A549 (cell line): ENCODE data around the gene HOXB5. TPM values are rescaled to one million over a fixed set of nuclear protein-coding genes. Genes with fewer than 3 reads are reported as not detected.
A peak's percentile ranks its signal among the peaks of the same experiment; 100 is the strongest.

Source experiments
- ATAC-seq, 2 experiments: fragments of 200-7000 bp in 1 of 2; fragments of >200 bp in 1 of 2; cut with Nextera tagmentation in 1 of 2; cut with Tn5 transposase in 1 of 2; 3 replicates each; pipeline versions ENCODE4 v1.8.0 to v1.9.1; 2018 to 2020; ENCODE audit warnings: mild to moderate bottlenecking in 1 of 2, moderate library complexity in 1 of 2
- CTCF ChIA-PET: fragments of 300-600 bp; sonication (Branson Sonifier 250); formaldehyde crosslinking; extraction: SDS; loops from one replicate; lab custom pipeline; 2021; ENCODE audit warnings: antibody characterized with exemption, inconsistent platforms; lab: Yijun Ruan, JAX
- POLR2A ChIA-PET: fragments of 350-600 bp; formaldehyde crosslinking; extraction: SDS; loops from one replicate; lab custom pipeline; 2021; ENCODE audit warnings: antibody characterized with exemption, inconsistent platforms; lab: Yijun Ruan, JAX
- DNase-seq, 2 experiments: peaks; one replicate each; pipeline versions ENCODE4 v3.0.0 to v3.0.0-alpha.2; 2011 to 2016; ENCODE audit warnings: low read depth in 1 of 2, low spot score in 1 of 2
- FAIRE-seq: peaks from 2 replicates; lab custom pipeline; 2011; peaks lifted over from hg19 to GRCh38; lab: Jason Lieb, UNC
- H3K27ac ChIP-seq, 2 experiments: fragments of >200 bp; sonication (Bioruptor Twin); formaldehyde crosslinking; 3 replicates each; pipeline ENCODE4 v1.5.1; 2016 to 2017
- H3K4me1 ChIP-seq: fragments of >200 bp; sonication (Bioruptor Twin); formaldehyde crosslinking; 3 replicates; pipeline ENCODE4 v1.6.1; 2016
- H3K4me2 ChIP-seq: fragments of >200 bp; sonication (Bioruptor Twin); formaldehyde crosslinking; 3 replicates; pipeline ENCODE4 v1.6.1; 2016
- H3K4me3 ChIP-seq: fragments of >200 bp; sonication (Bioruptor Twin); formaldehyde crosslinking; 3 replicates; pipeline ENCODE4 v1.5.1; 2016
- H3K9me3 ChIP-seq: fragments of >200 bp; sonication (Bioruptor Twin); formaldehyde crosslinking; 3 replicates; pipeline ENCODE4 v1.6.1; 2016
- BHLHE40 ChIP-seq: IDR thresholded peaks from 2 replicates; pipeline ENCODE4 v1.6.1; 2012; ENCODE audit warnings: low read depth, low read length, inconsistent platforms
- CBX8 ChIP-seq: fragments of 200-600 bp; sonication (generic); IDR thresholded peaks from 2 replicates; pipeline ENCODE4 v1.6.1; 2016
- CEBPB ChIP-seq, 2 experiments: fragments of >200 bp in 1 of 2; sonication (Bioruptor Twin) in 1 of 2; formaldehyde crosslinking in 1 of 2; IDR thresholded peaks; 2 replicates each; pipeline ENCODE4 v1.6.1; 2012 to 2016
- CHD2 ChIP-seq: fragments of 150-350 bp; IDR thresholded peaks from 2 replicates; pipeline ENCODE4 v1.6.1; 2014; ENCODE audit warnings: low read length; ENCODE audit not compliant: partially characterized antibody
- EP300 ChIP-seq, 2 experiments: fragments of >200 bp; sonication (Bioruptor Twin); formaldehyde crosslinking; IDR thresholded peaks; 2 replicates in 1 of 2; 3 replicates in 1 of 2; pipeline ENCODE4 v1.6.1; 2016 to 2017
- FOSB ChIP-seq: fragments of 250-450 bp; sonication (Bioruptor Pico); IDR thresholded peaks from 2 replicates; pipeline ENCODE4 v1.5.0; 2020; ENCODE audit warnings: mild to moderate bottlenecking, moderate library complexity
- FOXS1 ChIP-seq: fragments of 250-450 bp; sonication (Bioruptor Pico); IDR thresholded peaks from 2 replicates; pipeline ENCODE4 v1.5.0; 2020; ENCODE audit warnings: mild to moderate bottlenecking, moderate library complexity
- HDAC2 ChIP-seq: fragments of 200-600 bp; sonication (generic); IDR thresholded peaks from 2 replicates; pipeline ENCODE4 v1.6.1; 2016
- HEYL ChIP-seq: fragments of 250-450 bp; sonication (Bioruptor Pico); IDR thresholded peaks from 2 replicates; pipeline ENCODE4 v1.8.0; 2021; ENCODE audit warnings: mild to moderate bottlenecking, moderate library complexity
- HOXA7 ChIP-seq: fragments of 250-450 bp; sonication (Bioruptor Pico); IDR thresholded peaks from 2 replicates; pipeline ENCODE4 v1.5.0; 2020; ENCODE audit warnings: mild to moderate bottlenecking, moderate library complexity
- HOXB5 ChIP-seq: fragments of 250-450 bp; sonication (Bioruptor Pico); IDR thresholded peaks from 2 replicates; pipeline ENCODE4 v1.5.0; 2020; ENCODE audit warnings: mild to moderate bottlenecking, moderate library complexity
- JUN ChIP-seq, 2 experiments: fragments of >200 bp; sonication (Bioruptor Twin); formaldehyde crosslinking; IDR thresholded peaks; 2 replicates in 1 of 2; 3 replicates in 1 of 2; pipeline ENCODE4 v1.6.1; 2016 to 2017
- KDM5A ChIP-seq: fragments of 200-600 bp; sonication (generic); IDR thresholded peaks from 2 replicates; pipeline ENCODE4 v1.6.1; 2016; ENCODE audit warnings: antibody characterized with exemption, mild to moderate bottlenecking
- MAFK ChIP-seq: fragments of 450-650 bp; IDR thresholded peaks from 2 replicates; pipeline ENCODE4 v1.6.1; 2014; ENCODE audit not compliant: partially characterized antibody
- NPAS2 ChIP-seq: fragments of 250-450 bp; sonication (Bioruptor Pico); IDR thresholded peaks from 2 replicates; pipeline ENCODE4 v1.8.0; 2022; ENCODE audit warnings: mild to moderate bottlenecking, moderate library complexity, borderline replicate concordance
- PHF8 ChIP-seq: fragments of 200-600 bp; sonication (generic); IDR thresholded peaks from 2 replicates; pipeline ENCODE4 v1.6.1; 2016; ENCODE audit warnings: low read depth, mild to moderate bottlenecking, antibody characterized with exemption, moderate library complexity, borderline replicate concordance
- POLR2AphosphoS2 ChIP-seq: conservative IDR thresholded peaks from 2 replicates; pipeline ENCODE4 v1.6.1; 2012; ENCODE audit warnings: low read length, improper control_type of control experiment, inconsistent platforms
- RARB ChIP-seq: fragments of 250-450 bp; sonication (Bioruptor Pico); IDR thresholded peaks from 2 replicates; pipeline ENCODE4 v1.8.0; 2021; ENCODE audit warnings: mild to moderate bottlenecking, moderate library complexity
- RCOR1 ChIP-seq: fragments of 150-350 bp; IDR thresholded peaks from 2 replicates; pipeline ENCODE4 v1.6.1; 2014; ENCODE audit warnings: antibody characterized with exemption, low read length, low read depth
- TFCP2L1 ChIP-seq: fragments of 250-450 bp; sonication (Bioruptor Pico); IDR thresholded peaks from 2 replicates; pipeline ENCODE4 v1.5.0; 2021; ENCODE audit warnings: mild to moderate bottlenecking
- ZC3H11A ChIP-seq: fragments of 450-650 bp; IDR thresholded peaks from 2 replicates; pipeline ENCODE4 v1.6.1; 2014; ENCODE audit warnings: antibody characterized with exemption, mild to moderate bottlenecking
- ZNF302 ChIP-seq: fragments of 250-450 bp; sonication (Bioruptor Pico); IDR thresholded peaks from 2 replicates; pipeline ENCODE4 v1.9.0; 2021; ENCODE audit warnings: inconsistent platforms, mild to moderate bottlenecking, moderate library complexity
- WGBS: methylation state at CpG from one replicate; pipeline ENCODE4 v1.1.6; 2017; ENCODE audit errors: missing lambda C conversion rate; 5-methylcytosine and 5-hydroxymethylcytosine counted together
- polyA plus RNA-seq, 4 experiments: library from polyadenylated mRNA; depleted of rRNA in 3 of 4; stranded (reverse); fragments of >200 nt; fragmentation: RNase III in 1 of 4; extraction: RNeasy Plus Mini Kit Qiagen cat#74134 plus additional on column Dnase treatment in 1 of 4; gene quantifications; 2 replicates in 3 of 4; 3 replicates in 1 of 4; pipeline ENCODE4 v1.2.3, GENCODE V29; 2011 to 2017
- TF ChIP-seq, protein P1 (sequence below): fragments of 250-450 bp; sonication (Bioruptor Pico); IDR thresholded peaks from 2 replicates; pipeline ENCODE4 v1.5.0; 2021; ENCODE audit warnings: mild to moderate bottlenecking, moderate library complexity, borderline replicate concordance
- TF ChIP-seq, protein P2 (sequence below): fragments of 200-600 bp; sonication (generic); IDR thresholded peaks from 2 replicates; pipeline ENCODE4 v1.6.1; 2016; ENCODE audit warnings: antibody characterized with exemption, mild to moderate bottlenecking, moderate library complexity
- TF ChIP-seq, protein P3 (sequence below): fragments of 250-450 bp; sonication (Bioruptor Pico); IDR thresholded peaks from 2 replicates; pipeline ENCODE4 v1.5.0; 2020; ENCODE audit warnings: low read depth, mild to moderate bottlenecking, moderate library complexity
- TF ChIP-seq, protein P4 (sequence below): fragments of >200 bp; sonication (Bioruptor Twin); formaldehyde crosslinking; IDR thresholded peaks from 2 replicates; pipeline ENCODE4 v1.6.1; 2016
- TF ChIP-seq, protein P5 (sequence below): IDR thresholded peaks from 2 replicates; pipeline ENCODE4 v1.6.1; 2012; ENCODE audit warnings: low read depth, borderline replicate concordance

HOXB5 gene
- polyA plus RNA-seq, 2 of the 4 experiments (the other 2 are of a cell fraction) = 2.5 to 3.0 TPM

DNA sequence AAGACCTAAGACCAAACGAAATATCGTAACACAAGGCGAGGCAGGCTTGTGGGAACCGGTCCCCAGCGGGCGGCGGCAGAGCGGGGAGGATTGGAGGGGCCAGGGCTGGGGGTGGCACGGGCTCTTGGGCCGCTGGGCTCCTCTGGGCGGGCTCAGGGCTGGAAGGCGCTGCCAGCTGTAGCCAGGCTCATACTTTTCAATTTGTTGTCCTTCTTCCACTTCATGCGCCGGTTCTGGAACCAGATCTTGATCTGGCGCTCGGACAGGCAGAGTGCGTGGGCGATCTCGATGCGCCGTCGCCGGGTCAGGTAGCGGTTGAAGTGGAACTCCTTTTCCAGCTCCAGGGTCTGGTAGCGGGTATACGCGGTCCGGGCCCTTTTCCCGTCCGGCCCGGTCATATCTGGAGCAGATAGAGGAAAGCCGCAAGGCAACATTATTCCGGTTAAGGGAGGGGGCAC is 1.5 kb downstream of the HOXB5 start:
- 95% methylated on average over 33 of the region's 33 CpGs for WGBS

DNA sequence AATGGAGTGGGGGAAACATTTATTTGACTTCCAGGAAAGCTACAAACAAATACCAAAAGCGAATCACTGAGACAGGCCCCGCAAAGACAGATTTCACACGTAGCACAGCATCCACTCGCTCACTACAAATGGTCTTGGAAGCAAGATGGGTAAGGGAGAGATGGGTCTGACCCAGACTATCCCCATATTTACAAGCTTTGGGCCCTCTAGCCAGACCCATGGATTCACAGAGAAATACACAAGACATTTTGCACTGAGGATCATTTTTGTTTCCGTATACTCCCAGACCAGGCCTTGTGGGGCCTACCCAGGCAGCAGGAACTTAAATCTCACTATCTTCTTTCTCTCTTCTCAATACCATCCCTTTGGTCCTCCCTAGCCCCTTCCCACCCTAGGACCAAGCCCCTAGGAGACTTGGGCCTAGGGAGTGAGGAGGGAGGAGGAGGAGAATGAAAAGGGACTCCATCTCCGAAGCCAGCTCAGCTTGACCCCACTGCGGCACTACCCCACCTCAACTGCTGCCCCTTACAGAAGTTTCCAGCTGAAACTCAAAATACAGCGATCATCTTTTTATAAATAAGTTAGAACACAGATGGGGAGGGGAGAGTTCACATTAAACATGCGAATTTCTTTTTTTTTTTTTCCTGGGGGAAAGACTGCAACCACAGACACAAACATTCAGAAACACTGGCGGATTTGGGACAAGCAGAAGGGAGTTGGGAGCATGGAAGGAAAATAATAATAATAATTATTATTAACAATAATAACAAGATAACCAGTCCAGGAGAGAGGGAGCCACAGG is 2.1 kb downstream of the HOXB5 start:
- H3K27ac ChIP-seq = no peak overlapping the region
- ChIA-PET POLR2A (no interaction called here), CTCF (interaction anchor here (0.7 to 5.9 kb wide), 14 partner anchors 24 to 749 kb away, joined by 3 to 64 read pairs (median 4); no protein-coding TSS in a partner anchor)
- H3K4me3 ChIP-seq = no peak overlapping the region
- no peak overlapping the region for H3K4me2 ChIP-seq
- H3K4me1 ChIP-seq = peaks cover 16% of the 10 kb centered on the region
- no peak for ATAC-seq
- TF ChIP-seq RCOR1 (no peak), HOXB5 (CRISPR knock-in tag) (peak; percentile 43; the same call in 1 of the 2 replicates)
- no peak for FAIRE-seq
- DNase-seq = no peak
- 96% methylated on average over 10 of the region's 10 CpGs for WGBS
- no peaks in the 10 kb centered on the region for H3K9me3 ChIP-seq

More for the DNA sequence above, 1.5 kb downstream of the HOXB5 start:
- Histone ChIP-seq H3K4me2 (no peak overlapping the region), H3K27ac (no peak overlapping the region), H3K4me1 (peaks cover 13% of the 10 kb centered on the region), H3K4me3 (no peak overlapping the region), H3K9me3 (no peaks in the 10 kb centered on the region)
- ATAC-seq (no peak), DNase-seq (no peak), FAIRE-seq (no peak)
- TF ChIP-seq CBX8 (no peak), HEYL (CRISPR knock-in tag) (no peak), EP300 (IDR thresholded peaks at IDR 0.05) (no peak), PHF8 (no peak), NPAS2 (CRISPR knock-in tag) (no peak), HOXA7 (CRISPR knock-in tag) (no peak), ZNF302 (no peak), BHLHE40 (no peak), ZC3H11A (no peak), POLR2AphosphoS2 (no peak), MAFK (no peak), RCOR1 (no peak), JUN (IDR thresholded peaks at IDR 0.05) (no peak), RARB (CRISPR knock-in tag) (no peak)
- TF ChIP-seq, protein P1, sequence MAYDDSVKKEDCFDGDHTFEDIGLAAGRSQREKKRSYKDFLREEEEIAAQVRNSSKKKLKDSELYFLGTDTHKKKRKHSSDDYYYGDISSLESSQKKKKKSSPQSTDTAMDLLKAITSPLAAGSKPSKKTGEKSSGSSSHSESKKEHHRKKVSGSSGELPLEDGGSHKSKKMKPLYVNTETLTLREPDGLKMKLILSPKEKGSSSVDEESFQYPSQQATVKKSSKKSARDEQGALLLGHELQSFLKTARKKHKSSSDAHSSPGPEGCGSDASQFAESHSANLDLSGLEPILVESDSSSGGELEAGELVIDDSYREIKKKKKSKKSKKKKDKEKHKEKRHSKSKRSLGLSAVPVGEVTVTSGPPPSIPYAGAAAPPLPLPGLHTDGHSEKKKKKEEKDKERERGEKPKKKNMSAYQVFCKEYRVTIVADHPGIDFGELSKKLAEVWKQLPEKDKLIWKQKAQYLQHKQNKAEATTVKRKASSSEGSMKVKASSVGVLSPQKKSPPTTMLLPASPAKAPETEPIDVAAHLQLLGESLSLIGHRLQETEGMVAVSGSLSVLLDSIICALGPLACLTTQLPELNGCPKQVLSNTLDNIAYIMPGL (CRISPR knock-in tag) = no peak
- CTCF ChIA-PET = interaction anchor here (0.7 to 5.9 kb wide), 20 partner anchors 24 to 567 kb away, joined by 3 to 64 read pairs (median 7); no protein-coding TSS in a partner anchor
- POLR2A ChIA-PET = no interaction called here

DNA sequence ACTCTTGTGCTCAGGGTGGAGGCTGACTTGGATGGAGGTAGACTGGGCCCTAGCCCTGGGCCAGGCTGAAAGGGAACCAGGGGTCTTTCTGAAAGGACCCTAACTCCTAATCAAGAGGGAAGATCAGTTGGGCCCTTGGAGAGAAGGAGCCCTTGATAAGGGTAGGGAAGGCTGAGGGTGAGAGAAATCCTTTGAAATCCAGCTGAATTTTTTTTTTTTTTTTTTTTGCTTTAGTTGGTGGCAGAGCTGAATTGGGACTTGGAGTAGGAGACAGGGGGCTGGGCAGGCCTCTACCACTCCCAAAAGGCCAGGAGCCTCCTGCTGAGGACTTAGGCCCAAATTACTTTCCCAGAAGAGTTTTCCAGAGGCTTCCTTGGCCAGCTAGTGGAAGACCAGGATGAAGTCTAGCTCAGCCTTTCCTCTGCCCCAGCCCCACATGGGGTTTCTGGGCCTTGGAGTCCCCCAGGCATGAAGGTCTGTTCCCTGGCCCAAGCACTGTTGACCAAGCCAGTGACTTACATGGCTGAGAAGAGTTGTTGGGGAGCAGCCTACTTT is 2.9 kb downstream of the HOXB5 start:
- no peak for ATAC-seq
- TF ChIP-seq HEYL (CRISPR knock-in tag) (no peak), HOXA7 (CRISPR knock-in tag) (no peak), CEBPB (IDR thresholded peaks at IDR 0.05) (no peak), TFCP2L1 (no peak), KDM5A (no peak), CHD2 (no peak), HDAC2 (no peak), FOSB (CRISPR knock-in tag) (no peak), FOXS1 (no peak)
- TF ChIP-seq, protein P2, sequence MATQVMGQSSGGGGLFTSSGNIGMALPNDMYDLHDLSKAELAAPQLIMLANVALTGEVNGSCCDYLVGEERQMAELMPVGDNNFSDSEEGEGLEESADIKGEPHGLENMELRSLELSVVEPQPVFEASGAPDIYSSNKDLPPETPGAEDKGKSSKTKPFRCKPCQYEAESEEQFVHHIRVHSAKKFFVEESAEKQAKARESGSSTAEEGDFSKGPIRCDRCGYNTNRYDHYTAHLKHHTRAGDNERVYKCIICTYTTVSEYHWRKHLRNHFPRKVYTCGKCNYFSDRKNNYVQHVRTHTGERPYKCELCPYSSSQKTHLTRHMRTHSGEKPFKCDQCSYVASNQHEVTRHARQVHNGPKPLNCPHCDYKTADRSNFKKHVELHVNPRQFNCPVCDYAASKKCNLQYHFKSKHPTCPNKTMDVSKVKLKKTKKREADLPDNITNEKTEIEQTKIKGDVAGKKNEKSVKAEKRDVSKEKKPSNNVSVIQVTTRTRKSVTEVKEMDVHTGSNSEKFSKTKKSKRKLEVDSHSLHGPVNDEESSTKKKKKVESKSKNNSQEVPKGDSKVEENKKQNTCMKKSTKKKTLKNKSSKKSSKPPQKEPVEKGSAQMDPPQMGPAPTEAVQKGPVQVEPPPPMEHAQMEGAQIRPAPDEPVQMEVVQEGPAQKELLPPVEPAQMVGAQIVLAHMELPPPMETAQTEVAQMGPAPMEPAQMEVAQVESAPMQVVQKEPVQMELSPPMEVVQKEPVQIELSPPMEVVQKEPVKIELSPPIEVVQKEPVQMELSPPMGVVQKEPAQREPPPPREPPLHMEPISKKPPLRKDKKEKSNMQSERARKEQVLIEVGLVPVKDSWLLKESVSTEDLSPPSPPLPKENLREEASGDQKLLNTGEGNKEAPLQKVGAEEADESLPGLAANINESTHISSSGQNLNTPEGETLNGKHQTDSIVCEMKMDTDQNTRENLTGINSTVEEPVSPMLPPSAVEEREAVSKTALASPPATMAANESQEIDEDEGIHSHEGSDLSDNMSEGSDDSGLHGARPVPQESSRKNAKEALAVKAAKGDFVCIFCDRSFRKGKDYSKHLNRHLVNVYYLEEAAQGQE = no peak
- TF ChIP-seq, protein P3, sequence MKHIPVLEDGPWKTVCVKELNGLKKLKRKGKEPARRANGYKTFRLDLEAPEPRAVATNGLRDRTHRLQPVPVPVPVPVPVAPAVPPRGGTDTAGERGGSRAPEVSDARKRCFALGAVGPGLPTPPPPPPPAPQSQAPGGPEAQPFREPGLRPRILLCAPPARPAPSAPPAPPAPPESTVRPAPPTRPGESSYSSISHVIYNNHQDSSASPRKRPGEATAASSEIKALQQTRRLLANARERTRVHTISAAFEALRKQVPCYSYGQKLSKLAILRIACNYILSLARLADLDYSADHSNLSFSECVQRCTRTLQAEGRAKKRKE (CRISPR knock-in tag) = no peak
- TF ChIP-seq, protein P4, sequence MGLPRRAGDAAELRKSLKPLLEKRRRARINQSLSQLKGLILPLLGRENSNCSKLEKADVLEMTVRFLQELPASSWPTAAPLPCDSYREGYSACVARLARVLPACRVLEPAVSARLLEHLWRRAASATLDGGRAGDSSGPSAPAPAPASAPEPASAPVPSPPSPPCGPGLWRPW = no peak
- TF ChIP-seq, protein P5, sequence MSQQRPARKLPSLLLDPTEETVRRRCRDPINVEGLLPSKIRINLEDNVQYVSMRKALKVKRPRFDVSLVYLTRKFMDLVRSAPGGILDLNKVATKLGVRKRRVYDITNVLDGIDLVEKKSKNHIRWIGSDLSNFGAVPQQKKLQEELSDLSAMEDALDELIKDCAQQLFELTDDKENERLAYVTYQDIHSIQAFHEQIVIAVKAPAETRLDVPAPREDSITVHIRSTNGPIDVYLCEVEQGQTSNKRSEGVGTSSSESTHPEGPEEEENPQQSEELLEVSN = no peak
- no peak for DNase-seq
- H3K4me3 ChIP-seq = no peak overlapping the region
- POLR2A ChIA-PET = no interaction called here
- H3K9me3 ChIP-seq = no peaks in the 10 kb centered on the region
- CTCF ChIA-PET = interaction anchor here (0.7 to 5.9 kb wide), 9 partner anchors 104 to 748 kb away, joined by 3 to 64 read pairs (median 4); no protein-coding TSS in a partner anchor
- H3K4me2 ChIP-seq = no peak overlapping the region
- no peak for FAIRE-seq
- no peak overlapping the region for H3K27ac ChIP-seq
- peaks cover 21% of the 10 kb centered on the region for H3K4me1 ChIP-seq
